ENCODE results near the gene PAQR3. TPM values are rescaled to one million over a fixed set of nuclear protein-coding genes. Genes with fewer than 3 reads are reported as not detected.

PAQR3 gene, protein sequence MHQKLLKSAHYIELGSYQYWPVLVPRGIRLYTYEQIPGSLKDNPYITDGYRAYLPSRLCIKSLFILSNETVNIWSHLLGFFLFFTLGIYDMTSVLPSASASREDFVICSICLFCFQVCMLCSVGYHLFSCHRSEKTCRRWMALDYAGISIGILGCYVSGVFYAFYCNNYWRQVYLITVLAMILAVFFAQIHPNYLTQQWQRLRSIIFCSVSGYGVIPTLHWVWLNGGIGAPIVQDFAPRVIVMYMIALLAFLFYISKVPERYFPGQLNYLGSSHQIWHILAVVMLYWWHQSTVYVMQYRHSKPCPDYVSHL
- total RNA-seq (2014; rRNA removed; shearing (Covaris generic)), result 10.0 and 22.0 TPM in 2 replicates

DNA sequence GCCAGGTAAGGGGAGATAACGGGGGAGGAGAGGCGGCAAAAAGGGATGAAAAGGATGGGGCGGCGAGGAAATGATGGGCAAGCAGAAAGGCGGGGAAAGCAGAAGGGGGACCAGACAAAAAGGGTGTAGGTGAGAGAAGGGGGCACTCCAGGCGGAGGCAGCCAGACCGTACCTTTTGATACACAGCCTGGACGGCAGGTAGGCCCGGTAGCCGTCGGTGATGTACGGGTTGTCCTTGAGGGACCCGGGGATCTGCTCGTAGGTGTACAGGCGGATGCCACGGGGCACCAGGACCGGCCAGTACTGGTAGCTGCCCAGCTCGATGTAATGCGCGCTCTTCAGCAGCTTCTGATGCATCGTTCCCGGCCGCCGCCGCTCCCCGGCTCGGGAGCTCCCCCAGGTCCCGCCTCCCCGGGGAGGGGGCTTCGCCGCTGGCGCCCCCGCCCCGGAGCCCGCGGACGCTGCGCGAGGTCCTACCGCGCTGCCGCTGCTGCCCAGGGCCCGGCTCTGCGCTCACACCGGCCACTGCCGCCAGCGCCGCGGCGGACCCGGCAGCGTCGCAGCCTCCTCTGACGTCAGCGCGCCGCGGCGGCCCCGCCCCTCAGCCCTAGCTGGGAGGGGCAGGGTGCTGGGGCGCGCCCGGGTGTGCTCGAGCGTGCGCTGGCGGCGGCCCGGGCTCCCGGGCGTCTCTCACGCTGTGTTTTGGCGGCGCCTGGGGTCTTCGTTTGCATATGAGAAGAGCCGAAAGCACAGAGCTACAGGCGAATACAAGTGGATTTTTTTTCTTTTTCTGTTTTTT lies at the start of gene PAQR3:
TSS of gene PAQR3 (minus strand) at position 571 of the 799 bp plus-strand sequence. CDS start at position 357, 214 bp downstream.
- DNase-seq (ENCODE audit: low spot score), result peak; percentile 85
- in situ Hi-C loops (cut with HindIII; ENCODE audit: low sequenced_read_pairs), result no loop called here

DNA sequence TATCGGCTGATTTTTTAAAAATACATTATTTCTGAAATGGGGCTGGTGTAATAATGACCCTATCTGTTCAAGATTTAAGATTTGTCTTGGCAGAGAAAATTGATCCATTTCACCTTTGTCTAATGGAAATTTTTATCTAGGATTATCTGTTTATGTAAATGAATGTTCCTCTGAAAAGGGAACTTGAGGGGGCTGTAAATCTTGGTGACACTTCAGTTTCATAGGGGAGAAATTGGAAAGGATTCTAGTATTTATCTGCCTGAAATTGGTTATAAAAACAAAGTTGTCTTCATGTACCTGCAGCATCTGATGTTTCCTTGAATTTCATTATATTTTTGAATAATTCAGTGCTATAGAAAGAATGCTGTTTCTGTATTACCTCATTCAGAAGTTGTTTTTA lies 48.4 kb upstream of the PAQR3 start:
- in situ Hi-C loops (cut with HindIII; ENCODE audit: low sequenced_read_pairs), result no loop called here
- no peak for DNase-seq (ENCODE audit: low spot score)

DNA sequence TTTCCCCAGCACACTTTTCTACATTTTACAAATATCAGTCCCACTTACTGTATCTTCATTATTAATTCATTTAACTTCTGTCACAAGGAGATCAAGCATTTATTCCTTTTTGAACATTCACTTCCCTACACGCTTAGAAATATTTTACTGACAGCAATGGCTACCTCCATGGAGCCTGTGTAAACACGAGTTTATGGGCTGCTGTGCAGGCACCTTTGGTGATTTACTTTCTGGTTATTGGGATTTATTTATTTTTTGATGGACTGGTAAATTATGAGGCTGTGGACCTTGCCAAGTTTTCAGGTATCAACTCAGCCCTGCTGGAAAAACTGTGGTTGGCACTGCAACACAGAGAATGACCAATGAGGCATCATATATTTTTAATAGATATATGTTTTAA lies 45.4 kb upstream of the PAQR3 start:
- no peak for DNase-seq (ENCODE audit: low spot score)
- in situ Hi-C loops (cut with HindIII; ENCODE audit: low sequenced_read_pairs), result no loop called here

DNA sequence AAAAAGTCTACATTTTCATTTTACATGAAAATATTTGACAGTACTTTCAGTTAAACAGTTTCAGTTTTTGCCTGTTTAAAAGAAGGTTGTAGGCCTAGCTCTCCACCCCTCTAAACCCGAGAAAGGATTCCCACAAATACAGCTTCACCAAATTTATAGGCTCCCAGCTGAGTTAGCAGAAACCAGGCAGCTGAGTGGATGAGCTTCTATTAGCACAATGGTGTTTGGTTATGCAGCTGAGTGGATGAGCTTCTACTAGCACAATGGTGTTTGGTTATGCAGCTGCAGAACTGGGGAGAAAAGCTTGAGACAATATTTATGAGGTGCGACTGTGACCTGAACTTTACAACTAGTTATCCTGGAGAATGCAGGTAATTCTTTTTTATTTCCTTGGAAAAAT lies 36.6 kb upstream of the PAQR3 start:
- in situ Hi-C loops (cut with HindIII; ENCODE audit: low sequenced_read_pairs), result no loop called here
- DNase-seq (ENCODE audit: low spot score), result no peak

DNA sequence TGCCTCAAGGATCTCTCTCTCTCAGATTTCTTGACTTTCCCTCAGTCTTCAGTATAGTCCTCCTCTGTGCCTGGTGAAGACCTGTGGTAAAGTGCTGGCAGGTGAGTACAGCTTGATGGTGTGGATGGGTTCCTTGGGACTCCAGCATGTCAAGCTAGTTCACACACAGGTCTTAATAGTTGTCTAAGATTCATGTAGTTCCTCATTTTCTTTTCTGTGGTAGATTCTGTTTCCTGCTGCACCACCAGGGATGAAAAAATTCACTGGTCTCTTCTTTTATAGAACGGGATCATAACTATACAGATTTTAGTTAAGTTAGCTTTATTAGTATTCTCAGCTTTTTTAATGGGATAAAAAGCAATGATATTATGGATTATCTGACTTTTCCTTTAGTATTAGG lies 32.5 kb upstream of the PAQR3 start:
- in situ Hi-C loops (cut with HindIII; ENCODE audit: low sequenced_read_pairs), result no loop called here

DNA sequence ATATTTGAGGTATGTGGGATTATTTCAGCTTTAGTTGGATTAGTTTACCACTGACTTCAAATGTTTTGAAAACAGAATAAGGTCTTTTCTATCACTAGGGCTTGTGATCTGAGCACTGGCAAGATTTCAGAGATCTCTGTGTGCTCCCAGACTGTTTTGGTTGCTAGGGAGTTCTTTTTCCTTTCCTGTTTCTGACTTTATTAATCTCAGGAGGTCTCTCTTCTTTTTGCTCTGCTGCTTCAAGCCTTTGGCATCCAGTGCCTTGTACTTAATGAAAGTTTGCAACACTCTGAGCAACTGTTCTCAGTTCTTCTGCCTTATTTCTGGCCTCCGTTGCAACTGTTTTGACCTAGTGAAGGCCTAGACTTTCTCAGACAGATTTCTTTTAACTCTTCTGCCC lies 32.1 kb upstream of the PAQR3 start:
- DNase-seq (ENCODE audit: low spot score), result no peak
- in situ Hi-C loops (cut with HindIII; ENCODE audit: low sequenced_read_pairs), result no loop called here

More for the DNA sequence above, 32.5 kb upstream of the PAQR3 start:
- no peak for DNase-seq (ENCODE audit: low spot score)

DNA sequence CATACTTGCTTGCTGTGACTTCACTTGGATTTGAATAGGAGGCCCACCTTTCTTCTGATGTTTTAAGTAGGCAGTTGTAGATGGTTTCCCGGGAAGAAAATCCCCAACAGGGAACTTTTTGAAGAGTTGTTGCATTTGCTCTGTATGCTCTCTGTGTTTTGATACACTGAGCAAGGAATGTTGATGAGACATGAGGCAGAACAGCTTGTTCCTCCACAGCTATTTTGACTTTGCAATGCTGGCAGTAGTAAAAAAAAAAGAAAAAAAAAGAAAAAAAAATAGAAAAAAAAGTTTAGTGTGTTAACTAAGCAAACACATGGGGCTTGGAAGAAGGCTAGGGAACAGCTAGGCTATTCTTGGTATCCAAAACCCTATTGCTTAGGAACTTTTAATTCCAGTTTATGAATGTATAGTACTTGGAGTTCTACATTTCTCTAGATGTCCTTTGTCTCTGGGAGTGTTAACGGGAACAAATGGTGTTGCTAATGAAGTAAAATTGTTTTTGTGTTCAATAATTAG lies 23.4 kb upstream of the PAQR3 start:
- DNase-seq (ENCODE audit: low spot score), result no peak
- in situ Hi-C loops (cut with HindIII; ENCODE audit: low sequenced_read_pairs), result no loop called here

DNA sequence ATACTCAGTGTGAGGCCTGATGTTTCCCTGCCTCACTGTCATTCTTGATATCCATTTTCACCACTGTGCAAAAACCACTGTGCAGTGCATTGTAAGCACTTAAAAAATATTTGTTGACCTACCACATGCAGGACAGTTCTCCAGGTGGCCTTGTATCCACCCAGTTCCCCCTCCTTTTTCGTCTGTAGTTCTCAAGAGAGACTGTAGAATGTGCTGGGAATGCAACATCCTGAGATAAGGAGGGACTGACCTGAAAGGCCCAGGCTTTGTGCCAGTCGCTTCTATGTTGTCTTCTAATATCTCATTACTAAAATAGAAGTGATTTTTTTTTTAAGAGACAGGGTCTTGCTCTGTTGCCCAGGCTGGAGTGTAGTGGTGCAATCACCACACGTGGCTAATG lies 21.7 kb upstream of the PAQR3 start:
- no peak for DNase-seq (ENCODE audit: low spot score)
- in situ Hi-C loops (cut with HindIII; ENCODE audit: low sequenced_read_pairs), result no loop called here

DNA sequence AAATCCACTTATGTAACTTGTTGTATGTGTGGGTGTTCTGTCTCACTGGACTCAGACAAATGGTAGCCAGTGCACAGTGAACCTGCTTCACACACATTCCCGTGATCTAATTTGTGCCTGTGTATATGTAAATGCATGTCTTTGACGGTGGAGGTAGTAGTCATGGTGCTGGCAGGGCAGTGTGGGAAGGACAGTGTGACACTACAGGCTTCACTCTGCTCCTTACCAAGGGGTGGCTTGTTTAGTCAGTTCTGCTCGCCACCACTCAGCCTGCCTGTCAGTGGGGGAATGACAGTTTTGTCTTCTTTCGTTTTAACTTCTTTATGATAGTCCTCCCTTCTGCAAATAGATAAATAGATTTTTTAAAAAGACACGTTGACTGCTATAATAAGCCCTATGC lies 17.7 kb upstream of the PAQR3 start:
- in situ Hi-C loops (cut with HindIII; ENCODE audit: low sequenced_read_pairs), result no loop called here
- no peak for DNase-seq (ENCODE audit: low spot score)

DNA sequence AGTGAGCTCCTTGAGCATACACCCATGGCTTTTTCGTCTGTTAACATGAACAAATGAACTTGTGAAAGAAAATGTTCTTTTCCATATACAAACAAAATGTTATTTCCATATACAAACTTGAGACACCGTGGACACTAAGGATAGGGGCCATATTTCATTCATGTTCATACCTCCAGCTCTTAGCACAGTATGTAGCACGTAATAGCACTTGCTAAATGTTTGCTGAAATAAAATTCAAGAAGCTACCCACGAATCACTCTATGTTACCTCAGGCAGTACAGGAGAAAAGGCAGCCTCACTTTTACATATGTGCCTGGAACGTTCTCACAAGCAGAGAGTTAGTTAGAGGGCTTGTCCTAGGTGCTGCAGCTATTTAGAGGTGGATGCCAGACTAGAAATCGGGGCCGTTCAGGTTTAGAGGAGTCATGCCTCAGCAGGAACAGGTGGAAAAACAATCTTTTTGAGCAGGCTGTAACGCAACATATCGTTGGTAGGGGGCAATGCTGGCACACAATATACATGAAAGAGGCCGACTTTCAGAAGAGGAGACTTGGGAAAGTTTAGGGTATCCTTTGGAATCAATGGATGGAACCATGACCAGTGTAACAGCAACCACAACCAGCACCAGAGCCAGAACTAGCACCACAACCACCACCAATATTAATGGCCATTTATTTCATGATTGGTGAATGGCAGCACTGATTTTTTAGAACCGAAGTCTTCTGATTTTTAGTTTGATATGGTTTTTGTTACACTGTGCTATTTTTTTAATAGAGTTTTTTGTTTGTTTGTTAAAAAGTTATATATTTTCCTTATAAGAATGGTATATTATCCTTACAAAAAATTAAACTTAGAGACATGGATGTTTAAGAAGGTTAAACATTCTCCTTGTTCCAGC lies 14.8 kb upstream of the PAQR3 start:
- in situ Hi-C loops (cut with HindIII; ENCODE audit: low sequenced_read_pairs), result no loop called here
- peak; percentile 32 for DNase-seq (ENCODE audit: low spot score)

DNA sequence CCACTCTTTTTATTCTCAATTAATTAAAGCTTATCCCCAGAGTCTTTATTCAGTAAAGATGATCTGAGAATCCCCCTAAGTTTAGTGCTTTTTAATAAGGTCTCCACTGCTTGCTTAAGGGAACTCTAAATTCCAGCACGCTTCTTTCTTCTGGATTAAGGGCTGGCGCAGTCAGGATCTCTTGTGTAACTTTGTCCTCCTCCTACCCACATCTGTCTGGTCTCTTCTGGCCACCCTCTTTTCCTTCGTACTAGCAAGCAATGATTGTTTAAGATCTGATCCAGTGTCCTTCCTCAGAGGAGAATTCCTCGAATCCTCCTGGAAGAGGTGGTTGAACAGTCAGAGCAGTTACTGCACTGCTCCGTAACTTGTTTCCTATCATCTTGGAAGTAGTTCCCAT lies 14.0 kb upstream of the PAQR3 start:
- in situ Hi-C loops (cut with HindIII; ENCODE audit: low sequenced_read_pairs), result no loop called here
- DNase-seq (ENCODE audit: low spot score), result no peak

DNA sequence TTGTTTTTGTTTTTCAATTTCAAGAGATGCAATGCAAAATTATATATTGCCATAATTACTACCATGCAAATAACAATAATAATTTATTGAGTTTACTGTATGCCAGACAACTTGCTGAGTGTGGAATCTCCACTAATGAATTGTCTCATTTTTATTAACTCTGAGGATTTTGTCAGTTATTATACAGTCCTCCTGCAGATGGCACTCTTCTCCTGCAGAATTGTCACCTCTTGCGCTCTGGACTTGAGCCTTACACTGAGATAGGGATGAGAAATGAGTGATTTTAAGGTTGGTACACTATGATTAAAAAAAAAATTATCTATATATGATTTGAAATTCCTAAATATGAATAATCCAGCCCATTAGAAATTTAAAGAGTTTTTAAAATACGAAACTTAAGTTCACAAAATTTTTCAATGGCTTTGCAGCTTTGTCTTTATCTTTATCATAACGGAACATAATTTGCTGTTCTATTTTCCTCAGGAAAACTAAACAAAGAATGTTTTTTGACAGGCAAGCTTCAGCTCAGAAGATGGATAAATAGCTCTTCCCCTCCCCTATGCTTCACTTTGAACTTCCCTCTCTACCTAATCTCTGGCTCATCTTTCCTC lies 12.7 kb upstream of the PAQR3 start:
- DNase-seq (ENCODE audit: low spot score), result peak; percentile 75
- in situ Hi-C loops (cut with HindIII; ENCODE audit: low sequenced_read_pairs), result no loop called here

DNA sequence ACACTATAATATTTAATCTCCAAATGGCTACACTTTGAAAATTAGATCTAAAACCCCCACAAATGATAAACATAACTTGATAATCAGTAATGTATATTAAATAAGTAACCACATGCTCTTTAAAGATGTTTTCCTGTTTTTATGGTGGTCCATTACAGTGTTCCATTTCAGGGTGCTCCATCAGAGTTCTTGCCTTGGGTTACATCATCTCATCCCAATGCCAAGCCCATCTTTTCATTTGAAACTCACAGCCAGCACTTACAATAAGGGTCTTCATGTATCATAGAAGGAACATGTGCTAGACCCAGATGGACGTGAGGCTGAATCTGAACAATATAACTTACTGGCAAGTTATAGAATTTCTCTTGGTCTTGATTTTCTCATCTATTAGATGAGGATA lies 10.5 kb upstream of the PAQR3 start:
- no peak for DNase-seq (ENCODE audit: low spot score)
- in situ Hi-C loops (cut with HindIII; ENCODE audit: low sequenced_read_pairs), result no loop called here

DNA sequence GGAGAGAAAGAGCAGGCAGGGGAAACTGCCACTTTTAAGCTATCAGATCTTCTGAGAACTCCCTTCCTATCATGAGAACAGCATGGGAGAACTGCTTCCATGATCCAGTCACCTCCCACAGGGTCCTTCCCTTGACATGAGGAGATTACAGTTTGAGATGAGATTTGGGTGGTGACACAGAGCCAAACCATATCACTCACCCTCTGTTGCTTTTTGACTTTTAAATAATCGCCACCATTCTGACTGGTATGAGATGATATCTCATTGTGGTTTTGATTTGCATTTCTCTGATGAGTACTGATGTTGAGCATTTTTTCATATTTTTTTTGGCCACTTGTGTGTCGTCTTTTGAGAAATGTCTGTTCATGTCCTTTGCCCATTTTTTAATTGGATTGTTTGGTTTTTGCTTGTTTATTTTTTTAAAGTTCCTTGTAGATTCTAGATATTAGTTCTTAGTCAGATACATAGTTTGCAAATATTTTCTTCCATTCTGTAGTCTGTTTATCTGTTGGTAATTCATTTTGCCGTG lies 6.5 kb upstream of the PAQR3 start:
- in situ Hi-C loops (cut with HindIII; ENCODE audit: low sequenced_read_pairs), result no loop called here
- no peak for DNase-seq (ENCODE audit: low spot score)

DNA sequence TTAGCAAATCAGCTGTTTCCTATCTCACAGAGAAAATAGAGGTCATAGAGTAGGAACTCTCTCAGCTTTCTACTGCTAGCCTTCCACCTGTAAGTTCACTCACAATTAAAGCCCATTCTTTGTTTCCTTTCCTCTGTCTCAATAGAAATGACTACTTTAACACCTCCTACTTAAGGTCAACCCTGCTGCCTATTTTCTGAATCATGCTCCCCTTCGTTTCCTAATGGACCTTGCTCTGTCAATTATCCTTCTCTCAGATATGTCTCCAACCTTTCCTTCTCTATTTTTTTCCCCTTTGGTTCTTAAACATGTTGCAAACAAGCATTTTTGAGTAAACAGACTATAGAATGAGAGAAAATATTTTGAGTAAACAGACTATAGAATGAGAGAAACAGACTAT lies 5.1 kb upstream of the PAQR3 start:
- DNase-seq (ENCODE audit: low spot score), result no peak
- in situ Hi-C loops (cut with HindIII; ENCODE audit: low sequenced_read_pairs), result no loop called here

DNA sequence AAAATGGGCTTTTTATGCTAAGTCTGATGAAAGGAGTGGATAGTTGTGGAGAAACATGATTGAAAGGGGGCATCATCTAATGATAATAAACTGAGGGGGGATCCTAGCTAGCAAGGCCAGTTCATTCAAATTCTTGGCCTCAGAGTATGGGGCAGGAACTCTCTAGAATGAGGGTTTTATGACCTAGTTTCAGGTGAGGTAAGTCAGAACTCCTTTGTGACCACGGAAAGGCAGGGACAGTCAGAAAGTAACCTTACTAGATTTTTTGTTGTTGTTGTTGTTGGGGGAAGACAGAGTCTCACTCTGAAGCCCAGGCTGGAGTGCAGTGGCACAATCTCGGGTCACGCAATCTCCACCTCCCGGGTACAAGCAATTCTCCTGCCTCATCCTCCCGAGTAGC lies 1.5 kb upstream of the PAQR3 start:
- in situ Hi-C loops (cut with HindIII; ENCODE audit: low sequenced_read_pairs), result no loop called here
- no peak for DNase-seq (ENCODE audit: low spot score)

DNA sequence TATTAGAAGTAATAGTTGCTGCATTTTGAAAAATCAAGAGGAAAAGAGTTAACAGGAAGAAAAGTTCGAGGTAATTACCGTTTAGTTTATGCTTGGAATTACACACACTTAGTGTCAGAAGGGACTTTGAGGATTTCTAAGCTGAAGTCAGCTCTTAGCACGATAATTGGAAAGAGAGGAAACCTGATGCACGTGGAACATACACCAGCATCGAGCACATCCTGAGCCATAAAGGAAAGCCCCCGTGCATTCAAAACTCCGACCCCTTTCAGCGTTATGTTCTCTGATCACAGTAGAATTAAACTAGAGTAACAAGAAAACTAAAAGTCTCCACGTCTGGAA lies 400 bp upstream of the PAQR3 start:
- in situ Hi-C loops (cut with HindIII; ENCODE audit: low sequenced_read_pairs), result no loop called here

DNA sequence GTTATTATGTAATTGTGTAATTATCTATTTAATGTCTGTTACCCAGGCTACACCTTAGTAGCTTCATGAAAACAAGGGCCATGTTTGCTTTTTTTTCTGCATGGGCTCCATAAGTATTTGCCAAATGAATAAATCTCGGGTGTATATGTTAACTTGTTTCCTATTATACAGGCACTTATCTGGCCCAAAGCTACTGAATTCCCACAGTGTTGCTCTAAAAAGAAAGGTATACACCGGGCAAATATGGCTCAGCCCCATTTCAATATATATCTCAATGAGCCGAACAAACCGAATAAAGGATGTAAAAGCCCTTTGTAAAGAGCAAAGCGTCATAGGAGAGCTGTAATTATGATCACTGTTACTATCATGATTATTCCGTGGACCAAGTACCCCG lies 767 bp downstream of the PAQR3 start:
- peak; percentile 40 for DNase-seq (ENCODE audit: low spot score)
- in situ Hi-C loops (cut with HindIII; ENCODE audit: low sequenced_read_pairs), result no loop called here

More for the DNA sequence above, 400 bp upstream of the PAQR3 start:
- no peak for DNase-seq (ENCODE audit: low spot score)

DNA sequence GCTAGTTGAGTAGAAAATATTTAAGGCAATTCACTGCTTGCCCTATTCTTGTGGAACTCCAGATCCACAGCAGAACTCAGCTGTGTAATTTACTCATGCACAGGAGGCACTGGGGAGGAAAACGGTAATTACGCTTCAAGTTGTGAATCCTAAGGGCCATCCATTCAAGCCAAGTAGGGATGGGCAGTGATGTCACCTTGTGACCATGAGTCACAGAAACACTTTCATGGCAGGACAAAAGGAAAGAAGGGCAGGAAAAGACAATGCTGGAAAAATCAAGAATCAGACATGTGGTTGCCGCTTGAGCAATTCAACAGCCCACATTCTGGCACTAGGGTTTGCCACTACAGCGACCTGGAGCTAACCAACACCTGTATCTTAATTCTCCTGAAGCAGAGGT lies 1.4 kb downstream of the PAQR3 start:
- in situ Hi-C loops (cut with HindIII; ENCODE audit: low sequenced_read_pairs), result no loop called here
- peak; percentile 53 for DNase-seq (ENCODE audit: low spot score)

Measured in G401 (cell line).